Upper lobe of left lung (tissue), 6 donors: ENCODE measurements around the gene SORCS1. TPM values are rescaled to one million over a fixed set of nuclear protein-coding genes. Genes with fewer than 3 reads are reported as not detected.

Experiments
- ATAC-seq, 2 donors: fragments of 200-7000 bp; cut with Tn5 transposase; one replicate each; pipeline ENCODE4 v1.9.1; 2022; ENCODE audit warnings: mild to moderate bottlenecking in 2 of 2, moderate library complexity in 2 of 2; ENCODE audit not compliant: low FRiP score in 2 of 2
- DNase-seq, 2 donors: peaks; one replicate each; pipeline ENCODE4 v3.0.0-alpha.2; 2019 to 2020
- H3K27ac ChIP-seq, 4 donors: fragments of 200-600 bp; sonication (generic); one replicate each; pipeline ENCODE4 v1.5.1; 2016 to 2019
- H3K27me3 ChIP-seq, 4 donors: fragments of 200-600 bp; sonication (generic); one replicate each; pipeline ENCODE4 v1.5.1; 2017 to 2019
- H3K36me3 ChIP-seq, 4 donors: fragments of 200-600 bp; sonication (generic); one replicate each; pipeline ENCODE4 v1.5.1; 2016 to 2019
- H3K4me1 ChIP-seq, 4 donors: fragments of 200-600 bp; sonication (generic); one replicate each; pipeline ENCODE4 v1.5.1; 2018 to 2019
- H3K4me3 ChIP-seq, 4 donors: fragments of 200-600 bp; sonication (generic); one replicate each; pipeline ENCODE4 v1.5.1; 2017 to 2019; ENCODE audit warnings: mild to moderate bottlenecking in 2 of 4, moderate library complexity in 1 of 4
- H3K9me3 ChIP-seq, 4 donors: fragments of 200-600 bp; sonication (generic); one replicate each; pipeline ENCODE4 v1.5.1; 2018 to 2019
- EP300 ChIP-seq, 4 donors: sonication (generic); formaldehyde crosslinking; IDR thresholded peaks; one replicate each; pipeline ENCODE4 v1.5.1; 2017; ENCODE audit warnings: antibody characterized with exemption in 4 of 4, control low read depth in 2 of 4
- POLR2A ChIP-seq, 4 donors: fragments of 450-650 bp; IDR thresholded peaks; one replicate each; pipeline ENCODE4 v1.5.1; 2016 to 2017; ENCODE audit warnings: antibody characterized with exemption in 4 of 4, mild to moderate bottlenecking in 2 of 4
- POLR2AphosphoS5 ChIP-seq, 2 donors: sonication (generic); formaldehyde crosslinking; IDR thresholded peaks; one replicate each; pipeline ENCODE4 v1.5.1; 2017; ENCODE audit warnings: antibody characterized with exemption in 2 of 2
- WGBS, 2 donors: methylation state at CpG; one replicate each; pipeline ENCODE4 v1.1.5; 2017 to 2018; 5-methylcytosine and 5-hydroxymethylcytosine counted together
- total RNA-seq, 6 donors: library from RNA; depleted of rRNA in 4 of 6; stranded (reverse); fragments of >200 nt in 4 of 6; gene quantifications; one replicate each; pipeline versions ENCODE4 v1.1.0 to v1.2.1, GENCODE V29; 2016 to 2021
- TF ChIP-seq, protein P1 (sequence below), 6 experiments: fragments of 450-650 bp in 4 of 6; fragments of 200-600 bp in 2 of 6; sonication (generic) in 2 of 6; IDR thresholded peaks; one replicate each; pipeline ENCODE4 v1.5.1; 2016 to 2019; ENCODE audit warnings: antibody characterized with exemption in 6 of 6
- donor health status: DM: no; HTN: no; CAD: no; lungs with moderate emphysema.
- donor health status: DM: no; HTN: yes; CAD: no; lungs with severe emphysema.

Gene SORCS1
- total RNA-seq, 6 donors from 2014 or later = 0.10 to 0.77 (median 0.10) TPM; not detected in 3

- no peak overlapping the region for H3K4me3 ChIP-seq
- 81 to 88% methylated on average over 4 of the region's 4 CpGs for WGBS, 2 donors
- DNase-seq = no peak
- no peaks in the 10 kb centered on the region for H3K4me1 ChIP-seq
- no peaks in the 10 kb centered on the region for H3K27me3 ChIP-seq
- H3K27ac ChIP-seq = no peak overlapping the region
- no peaks in the 10 kb centered on the region for H3K36me3 ChIP-seq
- no peak for TF ChIP-seq EP300 (IDR thresholded peaks at IDR 0.05)
- no peak for ATAC-seq
- H3K9me3 ChIP-seq = no peaks in the 10 kb centered on the region
Observed at GRCh38 chr10:107071301-107071700, 93.2 kb downstream of the SORCS1 start.

DNA sequence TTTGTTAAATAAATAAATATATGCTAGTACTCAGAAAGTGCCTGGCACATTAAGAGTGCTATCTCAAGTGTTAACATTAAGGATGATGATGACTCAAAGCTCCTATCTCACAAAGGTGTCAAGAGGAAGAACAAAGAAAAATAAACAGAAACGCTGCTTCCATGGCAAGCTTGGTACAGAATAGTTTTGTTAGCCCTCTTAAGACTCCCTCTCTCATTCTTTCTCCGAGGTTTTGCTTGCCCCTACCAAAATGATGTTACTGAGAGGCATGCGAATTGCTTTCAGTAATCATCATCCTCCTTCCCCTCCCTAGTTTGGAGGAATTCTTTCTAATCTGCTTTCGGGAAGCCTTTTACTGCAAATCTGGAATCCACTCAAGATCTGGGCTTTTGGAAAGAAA lies 96.7 kb downstream of the SORCS1 start:
- DNase-seq = no peak
- ATAC-seq = no peak
- 34 to 36% methylated on average over 4 of the region's 4 CpGs for WGBS, 2 donors
- TF ChIP-seq, protein P1, sequence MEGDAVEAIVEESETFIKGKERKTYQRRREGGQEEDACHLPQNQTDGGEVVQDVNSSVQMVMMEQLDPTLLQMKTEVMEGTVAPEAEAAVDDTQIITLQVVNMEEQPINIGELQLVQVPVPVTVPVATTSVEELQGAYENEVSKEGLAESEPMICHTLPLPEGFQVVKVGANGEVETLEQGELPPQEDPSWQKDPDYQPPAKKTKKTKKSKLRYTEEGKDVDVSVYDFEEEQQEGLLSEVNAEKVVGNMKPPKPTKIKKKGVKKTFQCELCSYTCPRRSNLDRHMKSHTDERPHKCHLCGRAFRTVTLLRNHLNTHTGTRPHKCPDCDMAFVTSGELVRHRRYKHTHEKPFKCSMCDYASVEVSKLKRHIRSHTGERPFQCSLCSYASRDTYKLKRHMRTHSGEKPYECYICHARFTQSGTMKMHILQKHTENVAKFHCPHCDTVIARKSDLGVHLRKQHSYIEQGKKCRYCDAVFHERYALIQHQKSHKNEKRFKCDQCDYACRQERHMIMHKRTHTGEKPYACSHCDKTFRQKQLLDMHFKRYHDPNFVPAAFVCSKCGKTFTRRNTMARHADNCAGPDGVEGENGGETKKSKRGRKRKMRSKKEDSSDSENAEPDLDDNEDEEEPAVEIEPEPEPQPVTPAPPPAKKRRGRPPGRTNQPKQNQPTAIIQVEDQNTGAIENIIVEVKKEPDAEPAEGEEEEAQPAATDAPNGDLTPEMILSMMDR (IDR thresholded peaks at IDR 0.05) = no peak
- no peak for TF ChIP-seq POLR2A (IDR thresholded peaks at IDR 0.05)
- TF ChIP-seq EP300 (IDR thresholded peaks at IDR 0.05) = no peak
- Histone ChIP-seq H3K36me3 (no peaks in the 10 kb centered on the region), H3K4me1 (no peaks in the 10 kb centered on the region), H3K27ac (no peak overlapping the region), H3K4me3 (no peak overlapping the region), H3K9me3 (no peaks in the 10 kb centered on the region), H3K27me3 (no peaks in the 10 kb centered on the region)

GRCh38 chr10:107064075-107064474 lies 100.4 kb downstream of the SORCS1 start:
- Histone ChIP-seq H3K4me1 (no peaks in the 10 kb centered on the region), H3K36me3 (no peaks in the 10 kb centered on the region), H3K9me3 (no peaks in the 10 kb centered on the region), H3K27ac (no peak overlapping the region), H3K4me3 (no peak overlapping the region), H3K27me3 (no peaks in the 10 kb centered on the region)
- WGBS, 2 donors = 81 to 85% methylated on average over 5 of the region's 5 CpGs
- TF ChIP-seq, protein P1 (IDR thresholded peaks at IDR 0.05) = no peak
- TF ChIP-seq POLR2AphosphoS5 (IDR thresholded peaks at IDR 0.05) = no peak
- TF ChIP-seq POLR2A (IDR thresholded peaks at IDR 0.05) = no peak
- TF ChIP-seq EP300 (IDR thresholded peaks at IDR 0.05) = no peak
- no peak for ATAC-seq
- DNase-seq = no peak

- no peak for DNase-seq
- no peaks in the 10 kb centered on the region for H3K4me1 ChIP-seq
- H3K27ac ChIP-seq = no peak overlapping the region
- no peaks in the 10 kb centered on the region for H3K27me3 ChIP-seq
- no peaks in the 10 kb centered on the region for H3K9me3 ChIP-seq
- no peaks in the 10 kb centered on the region for H3K36me3 ChIP-seq
- TF ChIP-seq EP300 (IDR thresholded peaks at IDR 0.05) (no peak), POLR2A (IDR thresholded peaks at IDR 0.05) (no peak), POLR2AphosphoS5 (IDR thresholded peaks at IDR 0.05) (no peak)
- TF ChIP-seq, protein P1 (IDR thresholded peaks at IDR 0.05) = no peak
- ATAC-seq = no peak
- WGBS, 2 donors = 74 to 79% methylated on average over 3 of the region's 3 CpGs
- no peak overlapping the region for H3K4me3 ChIP-seq
Observed at GRCh38 chr10:107059872-107060271, 104.6 kb downstream of the SORCS1 start.

DNA sequence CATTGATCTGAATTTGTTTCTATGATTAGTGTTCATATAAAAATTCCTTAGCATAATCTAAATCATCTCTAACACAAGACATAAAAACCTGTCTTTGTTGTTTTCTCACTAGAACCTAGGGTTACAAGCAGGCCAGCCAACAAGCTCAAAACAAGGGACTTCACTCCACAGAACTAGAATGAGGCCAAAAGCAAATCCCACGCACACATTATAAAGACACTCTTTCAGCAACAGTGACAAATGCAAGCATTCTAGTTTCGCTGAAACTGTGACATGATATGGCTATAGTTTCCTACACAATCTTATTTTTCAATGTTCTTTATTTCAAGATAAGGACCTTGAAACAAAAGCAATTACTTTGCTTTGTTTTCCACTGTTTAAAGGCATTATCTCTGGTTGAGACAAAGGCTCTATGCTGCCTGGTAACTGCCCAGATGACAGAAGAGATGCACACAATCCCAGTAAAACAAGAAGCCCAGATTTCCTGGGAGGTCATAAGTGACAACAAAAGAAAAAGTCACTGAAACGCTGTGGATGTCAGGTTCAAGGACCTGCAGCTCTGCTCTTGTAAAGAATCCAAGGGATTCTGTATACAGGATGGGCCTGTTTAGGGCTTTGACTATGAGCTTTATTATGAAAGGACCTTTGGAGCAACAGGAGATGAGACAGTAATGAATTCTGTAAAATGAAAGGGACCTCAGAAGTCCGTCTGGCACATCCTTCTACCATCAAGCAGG lies 105.3 kb downstream of the SORCS1 start:
- no peaks in the 10 kb centered on the region for H3K27me3 ChIP-seq
- TF ChIP-seq, protein P1 (IDR thresholded peaks at IDR 0.05) = no peak
- no peaks in the 10 kb centered on the region for H3K36me3 ChIP-seq
- H3K9me3 ChIP-seq = no peaks in the 10 kb centered on the region
- no peak overlapping the region for H3K4me3 ChIP-seq
- 63 to 70% methylated on average over 4 of the region's 4 CpGs for WGBS, 2 donors
- H3K4me1 ChIP-seq = no peaks in the 10 kb centered on the region
- no peak for DNase-seq
- H3K27ac ChIP-seq = no peak overlapping the region
- ATAC-seq = no peak
